Embryonic facial prominence (tissue), 1 donor: ENCODE data around the gene HMGCS2.
"Not testable (repeated sequence)": the region's sequence is repeated elsewhere in the genome, so short reads cannot be mapped to it uniquely, and the experiment has no call there.

Experiments
- DNase-seq: peaks from one replicate; pipeline ENCODE4 v3.0.0-alpha.2; 2016; ENCODE audit errors: extremely low spot score

HMGCS2 gene

GRCh38 chr1:119731741-119732430 is 36.8 kb downstream of the HMGCS2 start:
- DNase-seq: no peak

DNA sequence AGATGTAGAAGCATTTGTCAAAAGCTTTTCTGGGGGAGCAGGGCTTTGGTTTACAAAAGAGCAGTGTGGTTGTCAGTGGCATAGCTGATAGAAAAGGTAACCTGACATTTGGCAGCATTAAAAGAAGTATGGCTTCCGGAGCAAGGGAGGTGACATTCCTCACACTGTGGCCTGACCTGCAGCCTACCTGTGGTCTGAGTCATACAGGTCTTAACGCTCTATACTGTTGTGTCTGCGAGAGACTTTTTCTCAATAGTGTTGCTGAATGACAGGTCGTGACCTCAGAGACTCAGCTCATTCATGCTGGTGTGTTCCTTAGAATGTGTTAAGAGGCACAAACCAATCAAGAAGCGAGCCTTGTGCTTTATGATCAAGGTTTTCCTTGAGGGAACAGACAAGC is 37.6 kb downstream of the HMGCS2 start:
- no peak for DNase-seq

DNA sequence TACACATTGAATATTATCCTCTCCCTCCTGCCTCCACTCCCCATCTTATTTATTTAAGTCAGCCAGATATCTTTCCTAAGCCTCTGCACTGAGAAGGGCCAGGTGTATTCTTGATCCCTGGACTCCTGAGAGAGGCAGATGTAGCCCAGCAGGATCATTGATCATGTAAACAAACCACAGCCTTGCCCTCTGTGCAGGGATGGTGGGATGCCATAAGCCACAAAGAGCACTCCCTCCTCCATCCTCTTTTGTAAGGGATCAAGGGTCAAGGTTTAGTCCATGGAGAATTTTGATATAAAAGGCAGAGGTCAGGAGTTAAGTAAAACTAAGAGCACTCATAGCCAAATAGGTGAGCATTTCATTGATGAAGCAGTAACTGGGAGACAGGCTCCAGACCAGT is 39.7 kb downstream of the HMGCS2 start:
- DNase-seq: no peak

GRCh38 chr1:119727991-119728390 is 40.7 kb downstream of the HMGCS2 start:
- DNase-seq: no peak

- no peak for DNase-seq
These were observed 43.1 kb downstream of the HMGCS2 start for GRCh38 chr1:119725626-119726025.

- DNase-seq: no peak
These were observed 44.0 kb downstream of the HMGCS2 start for GRCh38 chr1:119724611-119725218.

GRCh38 chr1:119721896-119722295 is 46.8 kb downstream of the HMGCS2 start:
- DNase-seq: no peak

DNA sequence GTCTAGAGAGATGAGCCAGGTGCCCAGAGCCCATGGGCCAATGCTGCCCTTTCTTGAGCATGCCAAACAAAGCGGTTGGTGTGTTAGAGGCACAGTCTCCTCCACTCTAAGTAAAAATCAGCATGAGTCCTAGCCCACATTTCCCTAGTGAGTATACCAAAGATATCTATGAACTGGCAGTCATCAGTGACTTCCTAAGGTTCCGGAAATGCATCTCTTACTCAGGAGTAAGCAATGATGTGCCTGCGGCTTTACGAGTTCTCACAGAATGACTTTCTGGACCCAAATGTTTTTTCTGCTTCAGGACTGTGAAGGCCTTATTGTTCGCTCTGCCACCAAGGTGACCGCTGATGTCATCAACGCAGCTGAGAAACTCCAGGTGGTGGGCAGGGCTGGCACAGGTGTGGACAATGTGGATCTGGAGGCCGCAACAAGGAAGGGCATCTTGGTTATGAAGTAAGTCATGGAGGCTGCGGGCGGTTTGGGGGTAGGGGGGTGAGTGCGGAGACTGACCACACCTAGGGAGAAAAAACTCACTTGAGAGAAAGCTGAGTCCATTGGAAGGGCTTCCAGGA is 47.8 kb downstream of the HMGCS2 start:
- DNase-seq: no peak

GRCh38 chr1:119718972-119719371 is 49.7 kb downstream of the HMGCS2 start:
- DNase-seq: no peak

DNA sequence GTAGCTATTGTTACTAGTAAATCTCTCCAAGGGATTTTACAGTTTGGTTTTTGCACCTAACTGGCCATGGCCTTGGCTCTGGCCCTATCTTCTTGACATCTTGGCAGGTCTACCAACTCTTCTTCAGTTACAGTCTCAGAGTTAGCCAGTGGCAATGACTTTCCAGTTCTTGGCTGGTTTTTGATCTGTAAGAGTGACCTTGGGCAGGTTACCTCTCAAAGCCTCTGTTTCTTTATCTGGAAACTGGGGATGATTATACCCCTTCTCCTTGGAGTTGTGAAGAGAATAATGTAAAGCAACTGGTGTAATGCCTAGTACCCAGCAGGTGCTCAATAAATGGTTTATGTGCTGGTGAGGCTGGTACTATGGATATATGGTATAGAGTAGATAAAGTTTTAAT is 50.3 kb downstream of the HMGCS2 start:
- no peak for DNase-seq

GRCh38 chr1:119715542-119715941 is 53.2 kb downstream of the HMGCS2 start:
- DNase-seq: no peak

- no peak for DNase-seq
These were observed 54.1 kb downstream of the HMGCS2 start for GRCh38 chr1:119714583-119714982.

DNA sequence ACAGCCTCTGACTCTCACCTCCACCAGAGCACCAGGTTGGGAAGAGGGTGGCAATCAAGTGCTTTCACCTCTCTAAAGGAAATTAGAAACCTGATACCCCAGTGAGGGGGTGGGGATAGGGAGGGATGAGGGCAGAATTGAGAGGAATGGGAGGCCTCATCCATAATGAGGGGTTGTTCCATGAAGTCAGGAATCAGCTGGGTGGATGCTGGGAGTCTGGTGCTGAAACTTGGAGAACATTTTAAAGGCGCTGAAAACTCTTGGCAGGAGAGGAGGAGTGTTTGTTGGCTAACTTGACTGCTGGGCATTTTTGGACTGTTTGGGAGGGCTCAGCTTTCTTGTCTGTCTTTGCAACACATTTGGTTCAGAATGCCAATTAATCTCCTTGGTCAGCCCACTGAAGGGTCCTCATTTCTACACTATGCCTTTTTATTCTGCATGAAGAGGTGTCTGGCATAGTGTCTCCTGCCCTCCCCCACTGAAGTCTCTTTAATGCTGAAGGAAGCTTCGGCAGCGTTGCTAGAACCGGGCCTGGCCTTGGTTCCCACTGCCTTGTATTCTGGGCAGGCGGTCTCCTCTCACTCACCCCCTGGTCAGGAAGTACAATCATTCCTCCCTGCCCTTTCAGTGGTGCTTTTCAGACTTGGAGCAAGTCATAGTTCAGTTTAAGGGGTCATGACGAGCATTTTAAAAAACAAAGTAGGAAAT is 54.8 kb downstream of the HMGCS2 start:
- peak; percentile 22 for DNase-seq

- no peak for DNase-seq
These were observed 55.5 kb downstream of the HMGCS2 start for GRCh38 chr1:119713039-119713748.

DNA sequence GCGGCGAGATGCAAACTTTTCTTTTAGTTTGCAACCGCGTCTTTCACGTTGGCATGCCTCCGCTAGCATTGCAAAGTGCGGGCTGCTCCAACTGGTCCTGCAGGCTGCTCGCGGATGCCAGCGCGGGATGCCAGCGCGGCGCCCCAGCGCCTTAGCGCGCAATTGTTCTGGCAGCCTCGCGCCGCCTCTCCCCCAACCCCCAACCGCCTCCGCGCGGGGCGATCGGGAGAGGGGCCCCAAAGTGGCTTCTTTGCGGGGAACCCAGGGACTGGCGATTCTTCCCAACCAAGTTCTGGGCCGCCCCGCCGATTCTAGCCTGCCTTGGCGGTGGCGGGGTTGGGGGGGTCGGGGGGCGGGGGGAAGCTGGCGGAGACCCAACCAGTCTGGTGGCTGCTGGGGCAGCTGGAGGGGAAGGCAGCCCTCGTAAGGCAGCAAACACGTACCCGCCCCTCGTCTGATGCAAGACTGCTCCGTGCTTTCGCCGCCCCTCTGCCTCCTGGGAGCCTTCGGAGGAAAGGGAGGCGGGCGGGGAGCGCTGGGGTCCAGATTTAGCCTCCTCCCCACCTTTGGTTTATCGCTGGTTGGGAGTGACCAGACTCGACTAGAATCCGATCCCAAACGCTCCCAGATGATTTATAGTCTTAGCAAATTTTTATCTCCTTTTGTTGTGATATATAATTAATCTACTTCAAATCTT is 56.2 kb downstream of the HMGCS2 start:
- peak; percentile 85 for DNase-seq

- DNase-seq: peak; percentile 85
These were observed 56.8 kb downstream of the HMGCS2 start, which contains the start of gene PHGDH for GRCh38 chr1:119711804-119712341. PHGDH (plus strand) TSS chr1:119711934; CDS start chr1:119712023, 89 bp downstream.

GRCh38 chr1:119711356-119711803 is 57.3 kb downstream of the HMGCS2 start:
- not testable (repeated sequence) for DNase-seq

GRCh38 chr1:119706599-119706998 is 62.1 kb downstream of the HMGCS2 start:
- not testable (repeated sequence) for DNase-seq

GRCh38 chr1:119703666-119704450 is 64.8 kb downstream of the HMGCS2 start:
- DNase-seq: no peak

DNA sequence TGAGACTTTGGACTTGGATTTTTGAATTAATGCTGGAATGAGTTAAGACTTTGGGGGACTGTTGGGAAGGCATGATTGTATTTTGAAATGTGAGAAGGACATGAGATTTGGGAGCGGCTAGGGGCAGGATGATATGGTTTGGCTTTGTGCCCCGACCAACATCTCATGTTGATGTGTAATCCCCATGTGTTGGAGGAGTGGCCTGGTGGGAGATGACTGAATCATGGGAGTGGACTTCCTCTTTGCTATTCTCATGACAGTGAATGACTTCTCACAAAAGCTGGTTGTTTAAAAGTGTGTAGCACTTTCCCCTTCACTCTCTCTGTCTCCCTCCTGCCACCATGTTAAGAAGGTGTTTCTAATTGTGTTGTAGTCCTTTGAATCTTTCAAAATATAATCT is 66.3 kb downstream of the HMGCS2 start:
- DNase-seq: no peak
